Hepatocyte (in vitro differentiated cells): Measurements from ENCODE around the gene XPO4. TPM values are rescaled to one million over a fixed set of nuclear protein-coding genes. Genes with fewer than 3 reads are reported as not detected.

Experiments
- DNase-seq: peaks from one replicate; pipeline ENCODE4 v3.0.0-alpha.2; 2016; ENCODE audit warnings: low spot score
- H2AFZ ChIP-seq: fragments of 200-600 bp; sonication (generic); 2 replicates; pipeline ENCODE4 v1.6.0; 2016; ENCODE audit warnings: antibody characterized with exemption, mild to moderate bottlenecking
- H3K27ac ChIP-seq: fragments of 200-600 bp; sonication (generic); 2 replicates; pipeline ENCODE4 v1.5.1; 2016; ENCODE audit warnings: mild to moderate bottlenecking
- H3K27me3 ChIP-seq: fragments of 200-600 bp; sonication (generic); 2 replicates; pipeline ENCODE4 v1.6.1; 2016
- H3K36me3 ChIP-seq: fragments of 200-600 bp; sonication (generic); replicated peaks from 2 replicates; pipeline ENCODE4 v1.5.1; 2016; ENCODE audit warnings: low read depth; ENCODE audit not compliant: insufficient read depth
- H3K4me1 ChIP-seq: fragments of 200-600 bp; sonication (generic); 2 replicates; pipeline ENCODE4 v1.5.1; 2016; ENCODE audit warnings: mild to moderate bottlenecking, moderate library complexity; ENCODE audit not compliant: insufficient read depth
- H3K4me2 ChIP-seq: fragments of 200-600 bp; sonication (generic); 2 replicates; pipeline ENCODE4 v1.6.0; 2016
- H3K4me3 ChIP-seq: fragments of 200-600 bp; sonication (generic); 2 replicates; pipeline ENCODE4 v1.5.1; 2016; ENCODE audit warnings: mild to moderate bottlenecking
- H3K79me2 ChIP-seq: fragments of 200-600 bp; sonication (generic); 2 replicates; pipeline ENCODE4 v1.6.0; 2017; ENCODE audit warnings: mild to moderate bottlenecking
- H3K9me2 ChIP-seq: fragments of 200-600 bp; sonication (generic); replicated peaks from 2 replicates; pipeline ENCODE4 v1.6.0; 2017; ENCODE audit warnings: mild to moderate bottlenecking; ENCODE audit not compliant: insufficient read depth
- H3K9me3 ChIP-seq: fragments of 200-600 bp; sonication (generic); 2 replicates; pipeline ENCODE4 v1.5.1; 2016; ENCODE audit warnings: low read depth, mild to moderate bottlenecking
- H4K20me1 ChIP-seq: fragments of 200-600 bp; sonication (generic); 2 replicates; pipeline ENCODE4 v1.6.0; 2016; ENCODE audit warnings: mild to moderate bottlenecking; ENCODE audit not compliant: insufficient read depth, poor library complexity, severe bottlenecking
- CTCF ChIP-seq: fragments of 200-600 bp; sonication (generic); IDR thresholded peaks from 2 replicates; pipeline ENCODE4 v1.5.1; 2016; ENCODE audit warnings: antibody characterized with exemption, mild to moderate bottlenecking; ENCODE audit not compliant: poor library complexity
- EZH2 ChIP-seq: fragments of 200-600 bp; sonication (generic); IDR thresholded peaks from 2 replicates; pipeline ENCODE4 v1.6.1; 2016; ENCODE audit warnings: antibody characterized with exemption, mild to moderate bottlenecking, borderline replicate concordance
- EZH2phosphoT487 ChIP-seq: fragments of 200-600 bp; sonication (generic); IDR thresholded peaks from one replicate; pipeline ENCODE4 v1.6.1; 2018; ENCODE audit warnings: antibody characterized with exemption, mild to moderate bottlenecking, low read depth, moderate library complexity; ENCODE audit not compliant: unreplicated experiment, severe bottlenecking
- WGBS: methylation state at CpG from one replicate; pipeline ENCODE4 v1.1.6; 2016; ENCODE audit warnings: low lambda C conversion rate; ENCODE audit errors: missing lambda C conversion rate; 5-methylcytosine and 5-hydroxymethylcytosine counted together
- polyA plus RNA-seq: library from polyadenylated mRNA; unstranded; fragments of >200 nt; fragmentation: Nextera tagmentation; extraction: Ambion mirVana; gene quantifications from 2 replicates; pipeline ENCODE4 v1.2.1, GENCODE V29; 2016
- total RNA-seq: library from RNA; depleted of rRNA; stranded (reverse); fragments of >200 nt; gene quantifications from 2 replicates; pipeline ENCODE4 v1.2.3, GENCODE V29; 2014

Gene XPO4
- total and polyA plus RNA-seq, 2 experiments from 2014 or later: 3.4 to 20.7 TPM

GRCh38 chr13:20847296-20847695 is 55.2 kb downstream of the XPO4 start:
- Histone ChIP-seq H3K9me3 (no peaks in the 10 kb centered on the region), H4K20me1 (no peaks in the 10 kb centered on the region), H3K4me2 (no peak overlapping the region), H3K4me1 (peaks cover 9% of the 10 kb centered on the region), H3K79me2 (no peaks in the 10 kb centered on the region), H3K4me3 (no peak overlapping the region), H3K36me3 (no peaks in the 10 kb centered on the region), H3K9me2 (no peaks in the 10 kb centered on the region), H3K27ac (no peak overlapping the region), H3K27me3 (no peaks in the 10 kb centered on the region), H2AFZ (no peak overlapping the region)
- TF ChIP-seq CTCF: no peak
- TF ChIP-seq EZH2phosphoT487: no peak
- TF ChIP-seq EZH2: no peak
- DNase-seq: no peak
- 45% methylated on average over 1 of the region's 1 CpG for WGBS

GRCh38 chr13:20843166-20843565 is 59.4 kb downstream of the XPO4 start:
- no peak overlapping the region for H2AFZ ChIP-seq
- H3K27me3 ChIP-seq: no peaks in the 10 kb centered on the region
- peak; percentile 11 for DNase-seq
- H3K36me3 ChIP-seq: no peaks in the 10 kb centered on the region
- H3K4me2 ChIP-seq: no peak overlapping the region
- no peaks in the 10 kb centered on the region for H3K79me2 ChIP-seq
- 59% methylated on average over 6 of the region's 6 CpGs for WGBS
- no peaks in the 10 kb centered on the region for H3K9me3 ChIP-seq
- no peaks in the 10 kb centered on the region for H4K20me1 ChIP-seq
- H3K9me2 ChIP-seq: no peaks in the 10 kb centered on the region
- H3K27ac ChIP-seq: no peak overlapping the region
- H3K4me1 ChIP-seq: no peaks in the 10 kb centered on the region
- no peak overlapping the region for H3K4me3 ChIP-seq
- TF ChIP-seq EZH2phosphoT487: no peak

- no peaks in the 10 kb centered on the region for H3K9me3 ChIP-seq
- H3K4me3 ChIP-seq: no peak overlapping the region
- no peak for TF ChIP-seq EZH2phosphoT487
- no peak for TF ChIP-seq CTCF
- no peak for TF ChIP-seq EZH2
- H3K4me1 ChIP-seq: no peaks in the 10 kb centered on the region
- no peak overlapping the region for H2AFZ ChIP-seq
- no peaks in the 10 kb centered on the region for H4K20me1 ChIP-seq
- H3K27ac ChIP-seq: no peak overlapping the region
- H3K4me2 ChIP-seq: no peak overlapping the region
- H3K9me2 ChIP-seq: no peaks in the 10 kb centered on the region
- no peaks in the 10 kb centered on the region for H3K79me2 ChIP-seq
- H3K27me3 ChIP-seq: no peaks in the 10 kb centered on the region
- no peaks in the 10 kb centered on the region for H3K36me3 ChIP-seq
- no peak for DNase-seq
Observed at GRCh38 chr13:20840568-20840967, 62.0 kb downstream of the XPO4 start.

GRCh38 chr13:20833900-20834679 is 68.5 kb downstream of the XPO4 start:
- Histone ChIP-seq H3K9me2 (no peaks in the 10 kb centered on the region), H3K4me2 (no peak overlapping the region), H3K27me3 (no peaks in the 10 kb centered on the region), H2AFZ (no peak overlapping the region), H3K9me3 (no peaks in the 10 kb centered on the region), H4K20me1 (no peaks in the 10 kb centered on the region), H3K4me3 (no peak overlapping the region), H3K79me2 (no peaks in the 10 kb centered on the region), H3K36me3 (no peaks in the 10 kb centered on the region), H3K27ac (no peak overlapping the region), H3K4me1 (peaks cover 7% of the 10 kb centered on the region)
- DNase-seq: no peak
- TF ChIP-seq CTCF: no peak
- TF ChIP-seq EZH2phosphoT487: no peak
- TF ChIP-seq EZH2: no peak
- 100% methylated on average over 7 of the region's 7 CpGs for WGBS
